WTC11 (cell line): Measurements from ENCODE around the gene LMO1. TPM values are rescaled to one million over a fixed set of nuclear protein-coding genes. Genes with fewer than 3 reads are reported as not detected.

Experiments
- ATAC-seq: fragments of 200-7000 bp; cut with Tn5 transposase; 2 replicates; pipeline ENCODE4 v1.10.0; 2021; ENCODE audit warnings: mild to moderate bottlenecking, moderate library complexity
- CTCF ChIA-PET: fragments of 300-600 bp; sonication (Branson Sonifier 250); formaldehyde crosslinking; loops from one replicate; lab custom pipeline; 2021; ENCODE audit warnings: antibody characterized with exemption; lab: Charles Lee
- POLR2A ChIA-PET: fragments of 350-600 bp; sonication (Branson Sonifier 250); formaldehyde crosslinking; loops from one replicate; lab custom pipeline; 2021; ENCODE audit warnings: antibody characterized with exemption; lab: Charles Lee
- DNase-seq: peaks from one replicate; pipeline ENCODE4 v3.0.0; 2021; ENCODE audit warnings: low spot score
- H3K27ac Mint-ChIP-seq: 2 replicates; pipeline ENCODE4 v1.8.0; 2021; ENCODE audit warnings: mixed read lengths
- H3K27me3 Mint-ChIP-seq: 2 replicates; pipeline ENCODE4 v1.8.0; 2021; ENCODE audit warnings: low read depth, mild to moderate bottlenecking, moderate library complexity, mixed read lengths
- H3K36me3 Mint-ChIP-seq: 2 replicates; pipeline ENCODE4 v1.8.0; 2021; ENCODE audit warnings: mixed read lengths
- H3K4me1 Mint-ChIP-seq: 2 replicates; pipeline ENCODE4 v1.8.0; 2022; ENCODE audit warnings: mixed read lengths
- H3K4me3 Mint-ChIP-seq: 2 replicates; pipeline ENCODE4 v1.8.0; 2021; ENCODE audit warnings: mild to moderate bottlenecking, moderate library complexity, mixed read lengths
- H3K9me3 Mint-ChIP-seq: 2 replicates; pipeline ENCODE4 v1.8.0; 2021; ENCODE audit warnings: mixed read lengths
- EMX1 ChIP-seq: fragments of 250-450 bp; sonication (Bioruptor Pico); IDR thresholded peaks from 2 replicates; pipeline ENCODE4 v1.8.0; 2021; ENCODE audit warnings: mild to moderate bottlenecking
- ETV6 ChIP-seq: sonication (generic); formaldehyde crosslinking; IDR thresholded peaks from 2 replicates; pipeline ENCODE4 v1.8.1; 2022; ENCODE audit warnings: mild to moderate bottlenecking, missing genetic modification reagents
- FOXP1 ChIP-seq: sonication (generic); formaldehyde crosslinking; IDR thresholded peaks from 2 replicates; pipeline ENCODE4 v1.8.0; 2022; ENCODE audit warnings: missing genetic modification reagents, mild to moderate bottlenecking, moderate library complexity, borderline replicate concordance
- MXD4 ChIP-seq: fragments of 250-450 bp; sonication (Bioruptor Pico); IDR thresholded peaks from 2 replicates; pipeline ENCODE4 v1.8.0; 2021; ENCODE audit warnings: mild to moderate bottlenecking, moderate library complexity, borderline replicate concordance
- NFYB ChIP-seq: sonication (generic); formaldehyde crosslinking; conservative IDR thresholded peaks from 2 replicates; pipeline ENCODE4 v1.8.0; 2022; ENCODE audit warnings: low read depth, missing genetic modification reagents
- NR1H2 ChIP-seq: sonication (generic); formaldehyde crosslinking; IDR thresholded peaks from 2 replicates; pipeline ENCODE4 v1.9.0; 2021; ENCODE audit warnings: mild to moderate bottlenecking, moderate library complexity, missing genetic modification reagents
- OVOL2 ChIP-seq: fragments of 250-450 bp; sonication (Bioruptor Pico); IDR thresholded peaks from 2 replicates; pipeline ENCODE4 v1.9.0; 2021; ENCODE audit warnings: mild to moderate bottlenecking, borderline replicate concordance
- PRRX2 ChIP-seq: fragments of 250-450 bp; sonication (Bioruptor Pico); IDR thresholded peaks from 2 replicates; pipeline ENCODE4 v1.8.0; 2021; ENCODE audit warnings: mild to moderate bottlenecking
- SP1 ChIP-seq: sonication (generic); formaldehyde crosslinking; conservative IDR thresholded peaks from 2 replicates; pipeline ENCODE4 v1.8.1; 2022; ENCODE audit warnings: missing genetic modification reagents
- TCF7 ChIP-seq: sonication (generic); formaldehyde crosslinking; IDR thresholded peaks from 2 replicates; pipeline ENCODE4 v1.8.0; 2022; ENCODE audit warnings: mild to moderate bottlenecking, low read depth, missing genetic modification reagents, moderate library complexity
- ZNF219 ChIP-seq: sonication (generic); formaldehyde crosslinking; IDR thresholded peaks from 2 replicates; pipeline ENCODE4 v1.8.0; 2023; ENCODE audit warnings: missing genetic modification reagents, mild to moderate bottlenecking, borderline replicate concordance
- ZNF263 ChIP-seq: sonication (generic); formaldehyde crosslinking; IDR thresholded peaks from 2 replicates; pipeline ENCODE4 v1.8.1; 2022; ENCODE audit warnings: low read depth, mild to moderate bottlenecking, moderate library complexity, missing genetic modification reagents
- ZNF671 ChIP-seq: fragments of 250-450 bp; sonication (Bioruptor Pico); IDR thresholded peaks from 2 replicates; pipeline ENCODE4 v1.8.0; 2021; ENCODE audit warnings: mild to moderate bottlenecking
- total RNA-seq: library from RNA; stranded (reverse); gene quantifications from 3 replicates; pipeline ENCODE4 v1.2.3, GENCODE V29; 2021
- TF ChIP-seq, protein P1 (sequence below): fragments of 250-450 bp; sonication (Bioruptor Pico); conservative IDR thresholded peaks from 2 replicates; pipeline ENCODE4 v1.9.0; 2021; ENCODE audit warnings: mild to moderate bottlenecking
- TF ChIP-seq, protein P2 (sequence below): sonication (generic); formaldehyde crosslinking; IDR thresholded peaks from 2 replicates; pipeline ENCODE4 v1.8.1; 2023; ENCODE audit warnings: mild to moderate bottlenecking, moderate library complexity, missing genetic modification reagents
- TF ChIP-seq, protein P3 (sequence below): sonication (generic); formaldehyde crosslinking; IDR thresholded peaks from 2 replicates; pipeline ENCODE4 v1.8.1; 2023; ENCODE audit warnings: mild to moderate bottlenecking, missing genetic modification reagents
- TF ChIP-seq, protein P4 (sequence below): sonication (generic); formaldehyde crosslinking; IDR thresholded peaks from 2 replicates; pipeline ENCODE4 v1.8.1; 2023; ENCODE audit warnings: mild to moderate bottlenecking, missing genetic modification reagents
- TF ChIP-seq, protein P5 (sequence below): sonication (generic); formaldehyde crosslinking; conservative IDR thresholded peaks from 2 replicates; pipeline ENCODE4 v1.8.1; 2023; ENCODE audit warnings: mild to moderate bottlenecking, low read depth, missing genetic modification reagents, moderate library complexity
- TF ChIP-seq, protein P6 (sequence below): sonication (generic); formaldehyde crosslinking; IDR thresholded peaks from 2 replicates; pipeline ENCODE4 v1.8.1; 2023; ENCODE audit warnings: mild to moderate bottlenecking, missing genetic modification reagents, moderate library complexity

The LMO1 gene
- total RNA-seq, 1 experiment from 2014 or later, result 0.44 TPM

DNA sequence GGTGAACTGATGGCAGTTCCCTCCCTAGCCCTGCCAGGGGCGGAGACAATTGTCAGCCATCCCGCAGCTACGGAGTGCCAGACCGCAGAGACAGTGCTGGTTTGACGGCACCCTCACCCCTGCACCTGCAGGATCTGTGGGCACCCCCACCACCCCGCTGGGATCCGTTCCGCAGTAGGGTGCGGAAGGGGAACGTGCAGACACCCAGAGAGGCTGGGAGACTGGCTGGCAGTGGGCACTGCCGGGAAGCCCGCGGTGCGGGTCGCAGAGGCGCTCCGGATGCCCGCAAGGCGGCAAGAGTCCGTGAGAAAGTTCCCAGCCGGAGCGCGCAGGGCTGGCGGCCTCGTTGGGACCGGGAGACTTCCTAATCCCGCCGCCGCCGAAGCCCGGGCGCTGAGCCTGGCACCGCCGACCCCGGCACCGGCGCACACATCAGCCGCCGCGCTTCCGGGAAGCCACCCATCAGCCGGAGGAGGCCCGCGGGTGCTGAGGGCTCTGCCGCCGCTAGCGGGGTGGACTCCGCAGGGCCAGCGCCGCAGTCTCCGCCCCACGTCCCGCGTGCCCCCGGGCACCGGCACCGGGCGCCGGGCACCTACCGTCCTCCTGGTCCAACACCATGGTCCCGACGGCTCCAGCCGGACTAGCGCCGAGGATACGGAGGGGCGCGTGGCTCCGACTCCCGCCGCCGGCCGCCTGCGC is 4.3 kb upstream of the LMO1 start:
- Mint-ChIP-seq H3K9me3 (no peaks in the 10 kb centered on the region), H3K4me3 (peak overlapping the region; percentile 54), H3K4me1 (peaks cover 13% of the 10 kb centered on the region), H3K27me3 (peaks cover 86% of the 10 kb centered on the region), H3K36me3 (no peaks in the 10 kb centered on the region), H3K27ac (no peak overlapping the region)
- ChIA-PET POLR2A (interaction anchor here (0.7 kb wide), 1 partner anchor 551 kb away, joined by 4 read pairs; no protein-coding TSS in a partner anchor), CTCF (interaction anchor here (0.6 to 1.1 kb wide), 7 partner anchors 15 to 129 kb away, joined by 3 to 6 read pairs (median 3); no protein-coding TSS in a partner anchor)
- DNase-seq (peak; percentile 43), ATAC-seq (peak; percentile 13)
- no peak for TF ChIP-seq NFYB (CRISPR knock-in tag)
- TF ChIP-seq ETV6 (CRISPR knock-in tag), result 0 out of 2 replicates have a peak, but pooled peaks have one; percentile 11

DNA sequence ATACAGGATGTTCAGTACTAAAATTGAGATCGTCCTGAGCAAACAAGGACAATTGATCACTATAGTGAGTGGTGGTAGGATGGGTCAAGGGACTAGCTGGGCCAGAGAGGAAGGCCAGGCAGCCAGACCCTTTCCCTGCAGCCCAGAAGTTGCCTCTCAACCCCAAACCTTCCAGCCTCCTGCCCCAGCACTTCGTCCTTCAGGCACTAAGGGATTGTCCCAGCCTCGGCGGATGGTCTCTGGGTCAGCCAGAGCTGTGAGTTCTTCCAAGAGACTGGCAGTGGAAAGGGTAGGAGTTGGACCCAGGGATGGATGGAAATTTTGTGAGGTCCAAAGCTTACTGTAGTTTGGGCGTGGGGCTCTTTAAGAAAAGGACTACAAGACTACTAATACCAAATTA is 3.6 kb upstream of the LMO1 start:
- no peak overlapping the region for H3K27ac Mint-ChIP-seq
- no peak for ATAC-seq
- peaks cover 91% of the 10 kb centered on the region for H3K27me3 Mint-ChIP-seq
- H3K9me3 Mint-ChIP-seq, result no peaks in the 10 kb centered on the region
- no peak for TF ChIP-seq MXD4
- no peak for TF ChIP-seq ZNF263 (CRISPR knock-in tag)
- no peak for TF ChIP-seq ZNF219 (CRISPR knock-in tag)
- TF ChIP-seq, protein P1, sequence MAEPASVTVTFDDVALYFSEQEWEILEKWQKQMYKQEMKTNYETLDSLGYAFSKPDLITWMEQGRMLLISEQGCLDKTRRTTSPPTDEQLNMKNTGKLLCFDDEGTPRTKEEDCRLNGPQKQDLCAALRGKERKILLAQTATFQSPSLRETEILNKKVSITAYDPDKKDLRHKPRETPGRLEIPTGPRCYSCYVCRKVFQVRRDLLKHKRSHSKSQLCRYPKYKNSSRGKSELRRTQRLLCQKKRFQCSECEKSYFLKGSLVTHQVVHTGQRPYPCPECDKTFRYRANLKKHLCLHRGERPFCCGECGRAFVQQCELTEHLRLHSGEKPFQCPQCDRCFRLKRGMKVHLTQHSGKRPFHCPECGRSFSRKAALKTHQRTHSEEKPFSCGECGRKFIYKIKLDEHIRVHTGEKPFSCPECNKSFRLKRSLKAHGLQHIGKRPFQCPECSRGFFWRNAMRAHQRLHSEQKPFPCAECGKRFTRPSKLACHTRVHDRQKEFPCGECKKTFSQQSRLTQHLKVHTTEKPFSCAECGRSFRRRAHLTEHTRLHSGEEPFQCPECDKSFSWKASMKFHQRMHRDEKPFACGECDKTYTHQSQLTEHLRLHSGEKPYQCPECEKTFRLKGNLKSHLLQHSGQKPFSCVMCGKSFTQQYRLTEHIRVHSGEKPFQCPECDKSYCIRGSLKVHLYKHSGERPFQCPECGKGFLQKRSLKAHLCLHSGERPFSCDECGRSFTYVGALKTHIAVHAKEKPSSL (CRISPR knock-in tag), result no peak
- no peak for TF ChIP-seq PRRX2 (CRISPR knock-in tag)
- no peak for TF ChIP-seq OVOL2 (CRISPR knock-in tag)
- no peak for TF ChIP-seq FOXP1
- no peak for TF ChIP-seq SP1 (CRISPR knock-in tag)
- TF ChIP-seq, protein P2, sequence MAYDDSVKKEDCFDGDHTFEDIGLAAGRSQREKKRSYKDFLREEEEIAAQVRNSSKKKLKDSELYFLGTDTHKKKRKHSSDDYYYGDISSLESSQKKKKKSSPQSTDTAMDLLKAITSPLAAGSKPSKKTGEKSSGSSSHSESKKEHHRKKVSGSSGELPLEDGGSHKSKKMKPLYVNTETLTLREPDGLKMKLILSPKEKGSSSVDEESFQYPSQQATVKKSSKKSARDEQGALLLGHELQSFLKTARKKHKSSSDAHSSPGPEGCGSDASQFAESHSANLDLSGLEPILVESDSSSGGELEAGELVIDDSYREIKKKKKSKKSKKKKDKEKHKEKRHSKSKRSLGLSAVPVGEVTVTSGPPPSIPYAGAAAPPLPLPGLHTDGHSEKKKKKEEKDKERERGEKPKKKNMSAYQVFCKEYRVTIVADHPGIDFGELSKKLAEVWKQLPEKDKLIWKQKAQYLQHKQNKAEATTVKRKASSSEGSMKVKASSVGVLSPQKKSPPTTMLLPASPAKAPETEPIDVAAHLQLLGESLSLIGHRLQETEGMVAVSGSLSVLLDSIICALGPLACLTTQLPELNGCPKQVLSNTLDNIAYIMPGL (CRISPR knock-in tag), result no peak
- TF ChIP-seq ZNF671 (CRISPR knock-in tag), result no peak
- TF ChIP-seq, protein P3, sequence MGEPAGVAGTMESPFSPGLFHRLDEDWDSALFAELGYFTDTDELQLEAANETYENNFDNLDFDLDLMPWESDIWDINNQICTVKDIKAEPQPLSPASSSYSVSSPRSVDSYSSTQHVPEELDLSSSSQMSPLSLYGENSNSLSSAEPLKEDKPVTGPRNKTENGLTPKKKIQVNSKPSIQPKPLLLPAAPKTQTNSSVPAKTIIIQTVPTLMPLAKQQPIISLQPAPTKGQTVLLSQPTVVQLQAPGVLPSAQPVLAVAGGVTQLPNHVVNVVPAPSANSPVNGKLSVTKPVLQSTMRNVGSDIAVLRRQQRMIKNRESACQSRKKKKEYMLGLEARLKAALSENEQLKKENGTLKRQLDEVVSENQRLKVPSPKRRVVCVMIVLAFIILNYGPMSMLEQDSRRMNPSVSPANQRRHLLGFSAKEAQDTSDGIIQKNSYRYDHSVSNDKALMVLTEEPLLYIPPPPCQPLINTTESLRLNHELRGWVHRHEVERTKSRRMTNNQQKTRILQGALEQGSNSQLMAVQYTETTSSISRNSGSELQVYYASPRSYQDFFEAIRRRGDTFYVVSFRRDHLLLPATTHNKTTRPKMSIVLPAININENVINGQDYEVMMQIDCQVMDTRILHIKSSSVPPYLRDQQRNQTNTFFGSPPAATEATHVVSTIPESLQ, result no peak
- TF ChIP-seq, protein P4, sequence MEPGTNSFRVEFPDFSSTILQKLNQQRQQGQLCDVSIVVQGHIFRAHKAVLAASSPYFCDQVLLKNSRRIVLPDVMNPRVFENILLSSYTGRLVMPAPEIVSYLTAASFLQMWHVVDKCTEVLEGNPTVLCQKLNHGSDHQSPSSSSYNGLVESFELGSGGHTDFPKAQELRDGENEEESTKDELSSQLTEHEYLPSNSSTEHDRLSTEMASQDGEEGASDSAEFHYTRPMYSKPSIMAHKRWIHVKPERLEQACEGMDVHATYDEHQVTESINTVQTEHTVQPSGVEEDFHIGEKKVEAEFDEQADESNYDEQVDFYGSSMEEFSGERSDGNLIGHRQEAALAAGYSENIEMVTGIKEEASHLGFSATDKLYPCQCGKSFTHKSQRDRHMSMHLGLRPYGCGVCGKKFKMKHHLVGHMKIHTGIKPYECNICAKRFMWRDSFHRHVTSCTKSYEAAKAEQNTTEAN (CRISPR knock-in tag), result no peak
- no peak for TF ChIP-seq NR1H2 (CRISPR knock-in tag)
- TF ChIP-seq, protein P5, sequence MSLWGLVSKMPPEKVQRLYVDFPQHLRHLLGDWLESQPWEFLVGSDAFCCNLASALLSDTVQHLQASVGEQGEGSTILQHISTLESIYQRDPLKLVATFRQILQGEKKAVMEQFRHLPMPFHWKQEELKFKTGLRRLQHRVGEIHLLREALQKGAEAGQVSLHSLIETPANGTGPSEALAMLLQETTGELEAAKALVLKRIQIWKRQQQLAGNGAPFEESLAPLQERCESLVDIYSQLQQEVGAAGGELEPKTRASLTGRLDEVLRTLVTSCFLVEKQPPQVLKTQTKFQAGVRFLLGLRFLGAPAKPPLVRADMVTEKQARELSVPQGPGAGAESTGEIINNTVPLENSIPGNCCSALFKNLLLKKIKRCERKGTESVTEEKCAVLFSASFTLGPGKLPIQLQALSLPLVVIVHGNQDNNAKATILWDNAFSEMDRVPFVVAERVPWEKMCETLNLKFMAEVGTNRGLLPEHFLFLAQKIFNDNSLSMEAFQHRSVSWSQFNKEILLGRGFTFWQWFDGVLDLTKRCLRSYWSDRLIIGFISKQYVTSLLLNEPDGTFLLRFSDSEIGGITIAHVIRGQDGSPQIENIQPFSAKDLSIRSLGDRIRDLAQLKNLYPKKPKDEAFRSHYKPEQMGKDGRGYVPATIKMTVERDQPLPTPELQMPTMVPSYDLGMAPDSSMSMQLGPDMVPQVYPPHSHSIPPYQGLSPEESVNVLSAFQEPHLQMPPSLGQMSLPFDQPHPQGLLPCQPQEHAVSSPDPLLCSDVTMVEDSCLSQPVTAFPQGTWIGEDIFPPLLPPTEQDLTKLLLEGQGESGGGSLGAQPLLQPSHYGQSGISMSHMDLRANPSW (CRISPR knock-in tag), result no peak
- TF ChIP-seq EMX1 (CRISPR knock-in tag), result no peak
- no peak for TF ChIP-seq NFYB (CRISPR knock-in tag)
- TF ChIP-seq, protein P6, sequence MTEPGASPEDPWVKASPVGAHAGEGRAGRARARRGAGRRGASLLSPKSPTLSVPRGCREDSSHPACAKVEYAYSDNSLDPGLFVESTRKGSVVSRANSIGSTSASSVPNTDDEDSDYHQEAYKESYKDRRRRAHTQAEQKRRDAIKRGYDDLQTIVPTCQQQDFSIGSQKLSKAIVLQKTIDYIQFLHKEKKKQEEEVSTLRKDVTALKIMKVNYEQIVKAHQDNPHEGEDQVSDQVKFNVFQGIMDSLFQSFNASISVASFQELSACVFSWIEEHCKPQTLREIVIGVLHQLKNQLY (CRISPR knock-in tag), result no peak
- TF ChIP-seq TCF7 (CRISPR knock-in tag), result no peak
- TF ChIP-seq, all 79 proteins: peak for 0
- peak overlapping the region; percentile 54 for H3K4me3 Mint-ChIP-seq
- no peak for DNase-seq
- no peaks in the 10 kb centered on the region for H3K36me3 Mint-ChIP-seq
- CTCF ChIA-PET, result interaction anchor here (0.8 to 1.1 kb wide), 4 partner anchors 18 to 74 kb away, joined by 3 to 6 read pairs (median 4); no protein-coding TSS in a partner anchor
- peaks cover 10% of the 10 kb centered on the region for H3K4me1 Mint-ChIP-seq
- POLR2A ChIA-PET, result interaction anchor here (0.5 kb wide), 1 partner anchor 17 kb away, joined by 3 read pairs; no protein-coding TSS in a partner anchor
